Fibroblast of skin of back (primary cell): ENCODE measurements around the gene OLA1.

ENCODE experiments used
- DNase-seq: peaks from one replicate; pipeline ENCODE4 v3.0.0-alpha.2; 2013

Gene OLA1

DNA sequence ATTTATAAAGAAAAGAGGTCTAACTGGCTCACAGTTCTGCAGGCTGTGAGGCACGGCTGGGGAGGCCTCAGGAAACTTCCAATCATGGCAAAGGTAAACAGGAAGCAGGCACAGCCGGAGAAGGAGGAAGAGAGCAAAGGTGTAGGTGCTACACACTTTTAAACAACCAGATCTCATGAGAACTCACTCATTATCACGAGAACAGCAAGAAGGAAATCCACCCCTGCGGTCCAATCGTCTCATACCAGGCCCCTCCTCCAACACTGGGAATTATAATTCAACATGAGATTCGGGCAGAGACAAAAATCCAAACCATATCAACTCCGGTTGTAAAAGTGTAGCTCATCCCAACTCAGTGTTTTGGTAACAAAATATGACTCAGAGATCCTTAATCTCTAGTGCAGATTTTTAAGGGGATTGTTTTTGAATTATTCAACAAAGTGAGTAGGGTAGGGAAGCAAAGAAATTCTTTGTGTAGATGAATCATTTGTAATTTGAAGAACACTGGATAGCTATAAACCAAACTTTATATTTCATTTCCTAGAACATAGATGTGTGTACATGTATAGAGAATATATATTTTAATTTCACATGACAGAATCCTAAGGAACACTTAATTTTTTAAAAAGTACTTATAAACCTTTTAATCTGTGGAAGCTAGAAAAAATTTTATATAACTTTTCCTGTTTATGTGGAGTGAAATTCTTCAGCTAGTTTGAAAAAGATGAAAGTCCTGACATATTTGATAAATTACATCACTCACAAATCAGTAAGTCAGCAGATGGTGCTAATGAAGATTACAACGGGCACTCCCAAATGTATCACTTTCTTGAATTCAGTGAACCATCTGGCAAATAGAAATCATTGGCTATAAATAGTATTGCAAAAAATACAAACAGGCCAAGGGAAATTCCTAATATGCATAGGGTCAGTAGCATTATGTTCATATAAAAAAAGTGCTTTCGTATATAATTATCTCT is 130.1 kb downstream of the OLA1 start:
- peak; percentile 93 for DNase-seq

DNA sequence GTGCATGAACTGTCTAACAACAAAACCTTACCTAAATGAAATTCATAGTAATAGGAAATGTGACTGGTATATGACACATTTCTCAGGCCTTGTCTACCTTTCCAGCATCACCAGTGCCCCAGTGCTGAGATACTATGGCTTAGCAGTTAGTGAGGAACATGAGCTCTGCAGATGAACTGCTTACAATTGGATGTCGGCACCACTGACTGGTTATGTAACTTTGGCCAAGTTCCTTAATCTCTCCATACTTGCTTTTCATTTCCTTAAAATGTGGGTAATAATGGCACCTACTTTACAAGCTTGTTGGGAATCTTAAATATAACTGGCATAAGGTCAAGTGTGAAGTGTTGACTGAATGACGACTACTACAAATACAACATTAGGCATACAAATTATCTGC is 136.3 kb downstream of the OLA1 start:
- no peak for DNase-seq

DNA sequence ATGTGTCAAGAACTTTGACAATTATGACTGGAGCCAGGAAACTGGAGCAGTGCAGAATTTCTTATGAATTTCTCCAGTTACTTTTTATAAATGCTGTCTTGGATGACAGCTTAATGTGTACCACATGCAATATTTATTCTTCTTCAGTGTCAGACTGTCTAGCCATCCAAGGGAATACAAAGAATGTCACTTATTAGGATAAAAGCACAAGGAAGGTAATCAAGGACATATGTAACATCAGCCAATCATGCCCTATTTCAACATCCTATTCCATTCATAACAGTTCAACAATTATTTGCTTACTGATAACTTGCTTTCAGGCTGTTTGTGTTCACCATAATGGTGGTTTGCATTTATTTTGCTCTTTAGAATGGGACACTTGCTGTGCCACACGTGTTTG is 139.8 kb downstream of the OLA1 start:
- no peak for DNase-seq

DNA sequence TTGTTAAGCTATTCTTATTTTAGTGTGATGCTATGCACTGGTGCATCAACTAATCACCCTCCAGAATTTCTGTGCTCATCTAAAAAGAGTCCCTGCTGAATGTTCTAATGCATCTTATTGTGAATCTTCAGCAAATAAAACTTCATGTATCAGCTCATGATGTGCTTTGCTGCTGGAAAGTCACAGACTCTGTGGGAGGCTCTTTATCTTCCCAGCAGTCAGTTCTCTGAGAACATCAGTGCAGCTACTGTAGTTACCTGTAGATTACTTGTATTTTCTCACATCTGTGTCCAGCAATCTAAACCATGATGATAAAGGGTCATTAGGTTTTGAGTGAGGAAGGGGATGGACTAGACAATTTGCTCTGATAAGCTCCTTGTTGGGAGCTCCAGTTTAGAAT is 141.6 kb downstream of the OLA1 start:
- DNase-seq: no peak

DNA sequence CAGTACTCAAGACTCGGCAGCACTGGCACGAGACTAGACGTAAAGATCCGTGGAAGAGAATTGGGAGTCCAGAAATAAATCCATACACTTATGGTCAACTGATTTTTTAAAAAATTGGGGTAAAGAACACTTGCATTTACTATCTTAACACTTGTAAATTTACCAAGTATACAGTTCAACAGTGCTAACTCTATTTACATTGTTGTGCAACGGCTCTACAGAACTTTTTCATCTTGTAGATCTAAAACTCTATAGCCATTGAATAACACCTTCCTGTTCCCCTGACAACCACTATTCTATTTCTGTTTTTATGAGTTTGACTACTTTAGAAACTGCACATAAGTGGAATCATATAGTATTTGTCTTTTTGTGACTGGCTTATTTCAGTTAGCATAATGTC is 153.8 kb downstream of the OLA1 start:
- no peak for DNase-seq

DNA sequence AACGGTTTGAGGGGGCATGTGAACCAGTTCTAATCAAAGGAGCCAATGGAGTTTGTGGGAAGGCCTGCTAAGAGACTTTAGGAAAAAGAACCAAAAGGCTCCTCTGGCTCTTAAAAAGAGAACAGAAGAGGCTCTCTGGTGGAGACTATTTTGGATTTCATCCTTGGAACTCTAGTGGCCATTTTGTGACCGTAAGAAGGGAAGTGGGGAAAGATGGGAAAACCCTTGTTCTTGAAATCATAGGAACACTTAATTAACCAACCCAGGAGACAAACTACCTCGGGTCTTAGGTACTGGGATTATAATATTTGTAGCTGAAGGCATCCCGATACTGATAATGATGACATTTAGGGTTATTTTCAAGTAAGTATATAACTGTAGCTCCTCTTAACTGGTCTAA is 157.9 kb downstream of the OLA1 start:
- DNase-seq: no peak

DNA sequence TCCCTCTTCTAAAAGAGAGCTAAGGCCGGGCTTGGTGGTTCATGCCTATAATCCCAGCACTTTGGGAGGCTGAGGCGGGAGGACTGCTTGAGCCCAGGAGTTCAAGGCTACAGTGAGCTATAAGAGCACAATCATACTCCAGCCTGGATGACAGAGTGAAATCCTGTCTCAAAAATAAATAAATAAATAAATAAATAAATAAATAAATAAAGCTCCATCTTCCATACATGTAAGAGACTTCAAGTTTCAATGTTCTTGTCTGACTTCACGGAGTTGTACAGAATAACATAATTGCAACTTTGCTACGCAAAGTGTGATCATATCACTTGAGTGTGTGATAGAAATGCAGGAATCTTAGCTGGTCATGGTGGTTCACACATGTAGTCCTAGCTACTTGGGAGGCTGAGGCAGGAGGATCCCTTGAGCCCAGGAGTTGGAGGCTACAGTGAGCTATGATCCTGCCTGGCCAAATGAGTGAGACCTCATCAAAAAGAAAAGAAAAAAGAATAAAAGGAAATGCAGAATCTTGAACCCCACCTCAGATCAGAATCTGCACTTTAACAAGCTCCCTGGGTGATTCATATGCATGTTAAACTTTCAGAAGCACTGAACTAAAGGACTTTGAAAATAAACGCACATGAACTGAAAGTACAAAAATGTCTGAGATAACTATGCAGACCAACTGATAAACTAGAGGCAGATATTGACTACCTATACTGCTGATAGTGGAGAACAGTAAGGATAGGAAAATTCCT is 159.4 kb downstream of the OLA1 start:
- no peak for DNase-seq

DNA sequence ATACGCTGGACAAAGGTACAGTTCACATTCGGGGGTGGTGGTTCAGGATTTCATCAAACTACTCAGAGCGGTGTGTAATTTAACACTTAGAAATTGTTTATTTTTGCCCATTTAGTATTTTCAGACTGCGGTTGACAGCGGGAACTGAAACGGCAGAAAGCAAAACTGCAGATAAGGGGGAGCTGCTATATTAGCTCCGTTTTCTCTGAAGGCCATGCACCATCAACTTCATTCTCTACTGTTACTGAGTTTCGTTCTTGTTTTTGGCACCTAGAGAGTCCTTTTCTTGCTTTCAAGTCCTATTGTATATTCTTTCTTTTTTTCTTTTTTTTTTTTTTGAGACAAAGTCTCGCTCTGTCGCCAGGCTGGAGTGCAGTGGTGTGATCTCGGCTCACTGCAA is 161.6 kb downstream of the OLA1 start:
- no peak for DNase-seq

DNA sequence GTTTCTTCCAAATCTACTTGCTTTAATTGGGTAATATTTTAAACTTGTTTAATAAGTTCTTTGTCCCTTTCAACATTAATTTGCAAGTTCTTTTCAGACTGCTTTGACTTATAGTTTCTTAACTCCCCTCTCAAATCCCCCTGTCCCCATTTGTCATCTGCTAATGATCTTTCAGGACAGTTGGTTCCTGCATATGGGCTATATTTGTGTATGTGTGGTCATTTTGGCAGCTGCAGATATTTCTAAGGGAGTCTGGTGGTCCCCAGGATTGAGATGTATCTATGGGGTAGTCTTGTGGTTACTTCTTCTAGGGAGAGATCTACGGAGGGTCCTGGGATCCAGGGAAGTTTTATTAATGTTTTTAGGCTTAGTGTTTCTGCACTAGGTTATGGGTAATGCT is 162.6 kb downstream of the OLA1 start:
- no peak for DNase-seq

DNA sequence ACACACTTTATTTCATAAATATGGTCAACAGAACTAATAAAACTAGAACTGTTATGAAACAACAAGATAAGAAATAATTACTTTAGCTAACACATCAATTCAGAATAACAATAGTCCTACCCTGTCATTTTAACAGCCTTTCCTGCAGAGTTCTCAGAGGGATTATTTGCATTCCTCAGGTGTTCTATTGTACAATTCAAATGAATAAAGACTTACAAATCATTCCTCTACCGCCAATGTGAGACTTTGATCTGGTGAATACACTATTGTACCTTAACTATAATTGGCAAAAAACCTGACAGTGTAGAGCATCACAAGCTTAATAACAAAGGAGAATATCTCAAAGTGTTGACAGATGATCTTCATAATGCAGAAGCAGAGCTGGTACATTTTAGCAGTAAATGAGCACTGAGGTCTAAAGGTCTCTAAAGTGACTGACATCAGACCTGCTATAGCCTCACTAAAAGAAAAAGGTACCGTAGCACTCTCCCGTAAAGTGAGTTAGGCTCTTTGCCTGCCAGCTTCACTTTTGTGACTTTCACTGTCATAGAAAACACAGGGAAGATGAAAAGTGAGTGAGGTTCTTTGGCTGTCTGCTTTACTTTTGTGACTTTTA is 164.4 kb downstream of the OLA1 start:
- DNase-seq: no peak

DNA sequence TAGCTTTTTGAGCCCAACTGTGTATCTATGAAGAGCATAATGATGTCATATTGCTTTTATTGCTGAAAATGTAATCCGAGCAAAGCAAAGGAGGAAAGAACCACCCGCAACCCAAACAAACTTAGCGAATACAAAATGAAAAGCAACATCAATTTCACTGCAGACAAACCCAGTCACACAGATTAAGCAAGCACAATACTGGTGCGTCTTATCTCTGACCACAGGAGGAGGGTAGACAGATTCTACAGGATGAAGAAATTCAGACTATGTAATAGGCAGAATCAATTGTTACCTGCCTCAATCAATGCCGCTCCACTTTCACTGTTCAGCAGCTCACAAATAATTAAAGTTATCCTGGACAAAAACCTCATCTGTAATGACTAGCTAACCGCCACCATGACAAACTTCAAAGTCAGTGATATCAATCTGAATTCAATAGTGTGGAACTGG is 167.6 kb downstream of the OLA1 start:
- DNase-seq: no peak

DNA sequence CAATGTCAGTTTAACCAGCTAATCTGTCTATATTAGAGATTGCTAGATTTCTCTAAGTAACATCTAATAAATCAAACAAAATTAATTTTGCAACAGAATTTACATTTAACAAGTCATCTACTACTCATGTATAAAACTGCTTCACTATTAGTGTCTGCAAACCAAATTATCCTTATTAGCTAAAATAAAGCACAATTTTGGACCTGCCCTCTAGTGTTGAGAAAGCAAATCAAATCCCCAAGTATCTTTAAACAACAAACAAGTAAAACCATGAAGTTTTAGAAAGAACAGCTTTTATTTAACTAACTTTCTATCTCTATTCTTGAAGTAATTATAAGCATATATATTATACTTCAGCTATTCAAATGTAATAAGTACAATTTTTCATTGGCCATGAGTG is 170.1 kb downstream of the OLA1 start:
- DNase-seq: no peak

DNA sequence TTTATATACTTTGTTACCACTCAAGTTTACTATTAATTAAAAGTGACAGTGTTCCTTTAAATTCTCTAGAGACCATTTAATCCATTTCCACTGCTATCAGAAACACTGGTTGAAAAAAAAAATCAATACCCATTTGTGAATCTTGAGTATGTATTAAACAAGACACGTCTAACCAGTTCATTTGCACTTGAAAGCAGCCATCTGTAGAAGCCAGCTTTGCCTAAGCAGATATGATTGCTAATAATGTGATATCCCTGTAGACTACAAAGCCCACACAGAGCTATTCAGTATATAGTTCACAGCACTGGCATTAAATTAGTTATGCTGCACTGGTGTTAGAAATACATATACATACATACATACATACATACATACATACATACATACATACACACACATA is 171.4 kb downstream of the OLA1 start:
- DNase-seq: no peak

DNA sequence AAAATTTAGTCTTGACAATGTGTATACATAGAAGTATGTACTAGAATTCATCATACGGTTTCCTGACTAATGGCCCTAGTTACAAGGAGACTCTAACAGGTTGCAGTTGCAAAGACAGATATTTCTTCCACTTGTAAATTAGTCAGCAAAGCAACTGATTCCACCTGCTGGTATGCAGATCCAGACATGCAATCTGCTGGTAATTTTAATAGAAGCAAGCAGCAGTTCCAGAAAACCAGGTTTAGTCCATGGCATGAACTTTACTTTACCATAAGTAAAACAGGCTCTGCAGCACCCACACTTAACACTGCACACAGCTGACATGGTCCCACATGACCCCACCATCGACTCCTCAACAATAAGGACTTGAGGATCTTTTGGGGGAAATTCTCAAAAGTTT is 172.3 kb downstream of the OLA1 start:
- DNase-seq: no peak

DNA sequence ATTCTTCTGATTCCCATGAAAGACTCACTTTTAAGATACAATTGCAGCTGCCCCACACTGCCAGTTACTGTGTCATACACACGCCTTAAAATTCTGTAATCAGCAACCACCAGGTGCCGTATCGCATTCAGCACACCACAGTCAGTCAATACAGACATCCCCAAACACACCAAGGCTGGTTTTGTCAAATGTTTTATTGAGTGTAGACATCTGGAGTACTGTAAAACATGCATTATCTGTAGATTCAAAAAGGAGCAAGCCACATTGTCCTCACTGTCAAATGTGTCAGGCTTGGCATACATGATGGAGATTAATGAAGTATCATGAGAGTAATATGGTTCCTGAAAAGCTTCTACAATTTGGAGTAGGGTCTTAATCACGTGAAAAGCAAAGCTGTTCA is 173.5 kb downstream of the OLA1 start:
- DNase-seq: no peak

DNA sequence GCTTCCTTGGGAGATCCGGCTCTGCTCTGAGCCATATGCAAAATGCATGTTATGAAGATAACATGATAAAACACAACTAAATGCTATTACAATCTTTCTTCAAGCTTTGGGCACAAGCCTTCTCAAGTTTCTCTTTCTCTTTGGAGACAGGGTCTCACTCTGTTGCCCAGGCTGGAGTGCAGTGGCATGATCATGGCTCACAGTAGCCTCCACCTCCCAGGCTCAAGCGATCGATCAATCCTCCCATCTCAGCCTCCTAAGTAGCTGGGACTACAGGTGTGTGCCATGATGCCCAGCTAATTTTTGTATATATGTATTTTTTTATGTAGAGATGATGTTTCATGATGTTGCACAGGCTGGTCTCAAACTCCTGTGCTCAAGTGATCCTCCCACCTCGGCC is 175.5 kb downstream of the OLA1 start:
- DNase-seq: no peak

DNA sequence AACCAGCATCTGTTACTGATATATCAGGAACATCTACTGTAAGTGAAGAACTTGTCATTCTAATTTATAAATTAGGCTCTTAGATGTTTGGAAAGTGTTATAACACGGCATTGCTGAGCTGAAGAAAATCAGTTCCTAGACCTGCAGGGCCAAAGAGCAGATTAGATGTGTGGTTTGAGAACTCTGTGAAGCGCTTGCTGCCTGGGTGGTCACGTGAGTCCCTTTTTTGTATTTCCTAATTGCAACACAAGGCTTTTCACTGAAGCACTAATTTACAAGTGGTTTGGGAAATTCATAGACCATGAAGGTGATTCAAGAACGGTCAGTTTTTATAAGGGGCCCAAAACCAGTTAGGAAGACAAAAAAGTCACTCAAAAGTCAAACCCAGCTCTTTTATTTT is 176.3 kb downstream of the OLA1 start:
- no peak for DNase-seq

DNA sequence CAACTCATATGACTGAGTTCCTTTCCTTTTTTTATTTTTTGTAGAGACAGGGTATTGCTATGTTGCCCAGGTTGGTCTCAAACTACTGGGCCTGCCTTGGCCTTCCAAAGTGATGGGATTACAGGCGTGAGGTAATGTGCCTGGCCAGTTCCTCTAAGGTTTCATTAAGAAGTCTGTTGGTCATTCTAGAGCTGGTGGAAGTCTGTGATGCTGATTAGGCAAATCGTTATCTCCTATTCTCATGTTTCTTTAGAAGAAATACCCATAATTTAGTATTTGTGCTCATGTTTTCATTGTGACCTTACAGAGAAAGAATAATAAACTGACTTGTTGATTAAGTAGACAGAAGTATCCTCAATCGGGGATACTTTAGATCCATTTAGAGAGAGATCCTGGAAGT is 177.0 kb downstream of the OLA1 start:
- DNase-seq: no peak

DNA sequence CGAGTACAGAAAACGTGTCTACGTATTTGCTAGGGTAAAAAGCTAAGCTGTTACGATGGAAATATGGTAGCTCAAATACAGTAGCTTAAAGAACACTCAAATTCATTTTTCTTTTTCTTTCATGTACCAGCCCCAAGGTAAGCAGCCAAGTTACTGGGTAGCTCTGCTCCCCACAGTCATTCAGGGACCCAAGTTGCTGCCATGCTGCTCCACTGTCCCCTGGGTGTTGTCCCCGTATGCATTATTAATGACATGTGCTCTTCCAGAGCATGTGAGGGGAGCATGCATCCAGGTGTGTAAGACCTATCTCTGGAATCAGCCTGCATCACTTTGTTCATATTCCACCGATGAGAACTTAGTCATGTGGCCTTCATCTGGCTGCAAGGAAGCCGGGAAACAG is 178.1 kb downstream of the OLA1 start:
- DNase-seq: no peak

DNA sequence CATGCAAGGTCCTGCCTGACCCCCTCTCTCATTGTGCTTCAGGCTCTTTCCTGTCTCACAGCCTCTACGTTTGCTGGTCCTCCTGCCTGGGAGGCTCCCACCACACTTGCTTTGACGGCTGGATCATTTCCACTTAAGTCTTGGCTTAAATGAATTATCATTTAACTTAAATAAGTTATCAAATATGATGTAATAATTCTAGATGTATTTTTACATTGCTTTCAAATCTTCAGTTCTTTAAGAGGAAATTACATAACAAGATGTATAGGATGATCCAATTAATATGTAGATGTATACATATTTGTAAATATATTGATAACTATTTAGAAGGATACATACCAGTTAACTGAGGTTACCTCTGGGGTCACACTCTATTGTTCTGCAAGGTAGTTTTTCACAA is 180.5 kb downstream of the OLA1 start:
- DNase-seq: no peak

DNA sequence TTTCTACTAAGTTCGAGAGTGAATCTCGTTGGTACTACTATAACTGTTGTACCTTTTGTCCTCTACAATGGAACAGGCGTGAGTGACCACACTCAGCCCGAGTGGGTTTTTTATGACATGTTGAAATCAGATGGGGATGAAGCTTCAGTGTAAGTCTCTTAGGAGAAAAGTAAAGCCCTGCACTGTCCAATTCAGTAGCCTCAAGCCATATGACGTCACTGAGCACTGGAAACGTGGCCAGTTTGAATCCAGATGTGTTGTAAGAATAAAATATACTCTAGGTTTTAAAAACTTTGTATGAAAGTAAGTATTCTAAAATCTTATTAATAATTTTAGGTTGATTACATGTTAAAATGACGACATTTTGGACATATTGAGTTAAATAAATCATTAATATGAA is 181.5 kb downstream of the OLA1 start:
- no peak for DNase-seq

DNA sequence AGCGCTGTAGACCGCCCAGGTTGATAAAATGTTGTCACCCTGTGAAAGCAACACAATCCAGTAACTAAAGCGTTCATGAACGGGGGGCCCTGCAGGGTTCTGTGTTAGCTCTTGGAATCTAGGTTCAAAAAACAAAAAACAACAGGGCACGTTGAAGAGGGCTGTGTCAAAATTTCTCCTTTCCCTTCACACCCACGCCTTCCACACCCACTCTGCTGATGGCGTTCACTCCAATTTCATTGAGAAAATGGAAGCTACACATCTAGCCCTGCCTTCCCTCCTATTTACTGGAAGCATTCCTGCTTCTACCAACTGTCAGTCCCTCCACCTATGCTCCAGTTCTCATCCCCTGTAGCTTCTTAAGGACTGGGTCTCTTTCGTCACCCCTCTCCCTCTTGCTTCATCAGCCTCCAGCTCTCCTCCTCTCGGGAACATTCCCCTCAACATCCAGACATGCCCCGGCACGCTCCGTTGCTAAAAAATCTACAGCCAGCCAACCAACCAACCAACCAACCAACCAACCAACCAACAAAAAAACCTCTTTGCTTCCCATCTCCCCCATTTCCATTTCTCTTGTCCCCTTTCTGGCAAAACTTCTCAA is 184.7 kb downstream of the OLA1 start:
- no peak for DNase-seq

DNA sequence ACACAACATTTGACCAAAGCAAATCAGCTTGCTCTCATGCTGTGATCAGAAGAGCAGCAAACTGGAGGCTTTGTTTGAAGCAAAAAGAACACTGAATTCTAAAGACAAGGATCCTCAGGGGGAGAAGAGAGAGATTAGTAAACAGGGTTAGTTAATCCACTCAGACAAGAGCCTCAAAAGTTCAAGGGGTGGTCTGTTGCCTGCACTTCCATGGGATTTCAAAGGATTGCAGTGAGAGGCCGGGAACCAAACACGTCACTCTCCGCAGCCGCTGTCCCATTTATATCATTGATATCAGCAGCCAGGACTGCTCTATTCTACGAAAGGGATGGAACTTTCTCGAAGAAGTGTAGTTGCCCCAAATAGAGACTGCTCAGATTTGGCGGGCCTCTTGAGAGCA is 185.4 kb downstream of the OLA1 start:
- no peak for DNase-seq
